ENCODE results near the gene TRIM32. TPM values are rescaled to one million over a fixed set of nuclear protein-coding genes. Genes with fewer than 3 reads are reported as not detected.
A peak's percentile ranks its signal among the peaks of the same experiment; 100 is the strongest.

TRIM32 gene
- total RNA-seq, 1 experiment from 2014 or later = 38.7 TPM

DNA sequence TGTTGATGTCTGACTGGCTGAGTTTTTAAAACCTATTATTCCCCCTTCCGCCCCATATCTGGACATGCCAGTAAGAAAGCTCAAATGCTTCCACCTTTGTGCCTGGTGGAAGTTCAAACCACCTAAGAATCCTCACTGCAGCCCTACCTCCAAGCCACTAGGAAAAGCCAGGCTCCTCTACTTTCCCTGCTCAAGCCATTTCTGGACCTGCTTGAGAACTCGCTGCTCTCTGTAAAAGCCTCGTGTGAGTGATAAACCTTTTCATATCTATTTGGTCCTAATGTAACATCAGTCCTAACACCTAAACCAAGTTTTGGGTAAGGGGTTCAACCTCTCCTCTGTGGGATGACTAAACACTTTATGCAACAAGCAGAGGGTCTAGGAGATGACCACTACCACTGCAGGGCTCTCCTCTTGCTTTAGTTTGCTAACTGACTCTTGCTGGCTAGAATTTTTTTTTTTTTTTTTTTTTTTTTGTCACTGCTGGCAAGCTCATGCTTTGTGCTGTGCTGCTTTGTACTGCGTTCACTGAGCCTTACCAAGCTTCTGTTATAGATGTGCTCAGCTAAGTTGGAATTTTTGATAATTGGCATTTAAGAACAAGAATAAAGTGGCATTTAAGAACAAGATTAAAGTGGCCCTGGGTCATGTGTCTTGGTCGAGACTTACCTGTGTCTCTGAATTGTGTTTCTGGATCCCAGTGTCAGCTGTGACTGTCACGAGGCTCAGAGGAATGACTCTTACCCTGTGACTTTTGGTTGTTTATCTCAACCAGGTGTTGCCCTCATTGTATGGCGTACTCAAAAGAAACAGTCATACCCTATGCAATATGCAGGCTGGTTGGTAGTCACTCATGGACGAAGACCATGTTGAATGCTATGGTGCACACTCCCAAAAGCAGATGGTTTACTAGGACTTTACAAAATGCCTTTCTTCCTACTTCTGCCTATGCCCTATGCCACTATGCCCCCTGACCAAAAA is 19.5 kb downstream of the TRIM32 start:
- no peaks in the 10 kb centered on the region for H3K9me3 ChIP-seq (replicated peaks)
- DNase-seq = no peak
- peaks cover 16% of the 10 kb centered on the region; the same call in 1 of the 2 replicates for H3K36me3 ChIP-seq
- H3K27me3 ChIP-seq = no peaks in the 10 kb centered on the region
- no peaks in the 10 kb centered on the region for H3K4me1 ChIP-seq
- no peak overlapping the region for H3K27ac ChIP-seq
- no peak overlapping the region for H3K4me3 ChIP-seq

DNA sequence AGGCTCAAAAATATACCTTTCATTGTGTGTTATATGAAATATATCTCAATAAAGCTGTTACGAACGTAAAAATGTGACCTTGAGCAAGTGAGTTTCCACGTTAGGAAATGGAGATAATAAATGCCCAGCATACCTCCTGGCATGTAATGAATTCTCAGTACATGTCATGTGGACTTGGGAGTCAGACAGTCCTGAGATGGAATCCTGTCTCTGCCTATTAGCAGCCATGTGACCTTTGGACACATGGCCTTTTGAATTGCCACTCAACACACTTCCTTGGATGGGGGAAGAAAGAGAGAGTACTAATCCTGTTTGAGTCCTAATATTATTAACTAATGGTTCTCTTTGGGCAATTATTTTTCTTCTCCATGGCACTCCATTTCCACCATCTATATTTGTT is 25.7 kb downstream of the TRIM32 start:
- H3K4me3 ChIP-seq = no peak overlapping the region
- H3K4me1 ChIP-seq = no peaks in the 10 kb centered on the region
- no peak overlapping the region for H3K27ac ChIP-seq
- DNase-seq = no peak
- H3K9me3 ChIP-seq (replicated peaks) = no peaks in the 10 kb centered on the region
- no peaks in the 10 kb centered on the region for H3K36me3 ChIP-seq
- H3K27me3 ChIP-seq = no peaks in the 10 kb centered on the region

DNA sequence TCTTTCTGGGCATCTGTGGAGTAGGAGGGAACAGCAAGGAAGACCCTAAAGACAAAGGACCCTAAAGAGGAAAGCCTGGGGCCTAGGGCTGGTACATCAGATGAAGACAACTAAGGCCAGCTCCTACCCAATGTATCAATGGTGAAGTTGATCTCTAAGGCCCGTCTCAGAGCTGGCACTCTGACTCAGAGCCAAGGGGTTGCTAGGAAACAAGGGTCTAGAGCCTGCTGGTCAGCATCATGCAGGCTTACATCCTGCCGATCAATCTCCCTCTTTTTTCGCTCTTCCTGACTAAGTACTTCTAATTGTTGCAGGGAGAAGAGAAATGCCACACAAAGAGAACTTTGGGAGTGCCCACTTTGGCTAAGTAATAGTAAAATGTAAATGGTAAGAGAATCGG is 26.2 kb downstream of the TRIM32 start:
- Histone ChIP-seq H3K4me1 (no peaks in the 10 kb centered on the region), H3K4me3 (no peak overlapping the region), H3K27me3 (no peaks in the 10 kb centered on the region), H3K36me3 (no peaks in the 10 kb centered on the region), H3K27ac (no peak overlapping the region), H3K9me3 (replicated peaks) (no peaks in the 10 kb centered on the region)
- DNase-seq = no peak

GRCh38 chr9:116715751-116716150 is 28.6 kb downstream of the TRIM32 start:
- Histone ChIP-seq H3K27ac (no peak overlapping the region), H3K9me3 (replicated peaks) (no peaks in the 10 kb centered on the region), H3K36me3 (no peaks in the 10 kb centered on the region), H3K27me3 (no peaks in the 10 kb centered on the region), H3K4me1 (no peaks in the 10 kb centered on the region), H3K4me3 (no peak overlapping the region)
- DNase-seq = no peak

- no peak for DNase-seq
- H3K9me3 ChIP-seq (replicated peaks) = no peaks in the 10 kb centered on the region
- H3K4me3 ChIP-seq = no peak overlapping the region
- no peaks in the 10 kb centered on the region for H3K27me3 ChIP-seq
- H3K27ac ChIP-seq = no peak overlapping the region
- no peaks in the 10 kb centered on the region for H3K36me3 ChIP-seq
- no peaks in the 10 kb centered on the region for H3K4me1 ChIP-seq
Observed at GRCh38 chr9:116716438-116716837, 29.3 kb downstream of the TRIM32 start.

DNA sequence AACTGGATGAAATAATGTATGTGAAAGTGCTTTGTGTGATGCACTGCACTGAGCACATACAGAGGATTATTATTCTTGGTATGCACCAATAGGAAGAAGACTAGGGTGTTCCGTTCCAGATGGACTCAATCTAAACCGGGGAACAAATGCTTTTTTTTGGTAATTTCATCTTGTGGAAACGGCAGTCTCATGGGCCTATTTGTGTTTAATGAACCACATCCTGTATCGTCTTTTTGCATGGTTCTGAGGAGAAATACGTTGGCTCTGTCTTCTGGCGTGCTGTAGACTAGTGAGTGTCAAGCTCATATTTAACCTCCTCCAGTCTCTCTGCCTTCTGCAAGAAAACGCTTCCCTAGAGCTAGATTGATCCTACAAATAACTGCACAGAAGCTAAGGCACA is 30.0 kb downstream of the TRIM32 start:
- no peaks in the 10 kb centered on the region for H3K36me3 ChIP-seq
- no peak overlapping the region for H3K27ac ChIP-seq
- H3K4me1 ChIP-seq = no peaks in the 10 kb centered on the region
- DNase-seq = no peak
- no peaks in the 10 kb centered on the region for H3K9me3 ChIP-seq (replicated peaks)
- no peaks in the 10 kb centered on the region for H3K27me3 ChIP-seq
- H3K4me3 ChIP-seq = no peak overlapping the region

DNA sequence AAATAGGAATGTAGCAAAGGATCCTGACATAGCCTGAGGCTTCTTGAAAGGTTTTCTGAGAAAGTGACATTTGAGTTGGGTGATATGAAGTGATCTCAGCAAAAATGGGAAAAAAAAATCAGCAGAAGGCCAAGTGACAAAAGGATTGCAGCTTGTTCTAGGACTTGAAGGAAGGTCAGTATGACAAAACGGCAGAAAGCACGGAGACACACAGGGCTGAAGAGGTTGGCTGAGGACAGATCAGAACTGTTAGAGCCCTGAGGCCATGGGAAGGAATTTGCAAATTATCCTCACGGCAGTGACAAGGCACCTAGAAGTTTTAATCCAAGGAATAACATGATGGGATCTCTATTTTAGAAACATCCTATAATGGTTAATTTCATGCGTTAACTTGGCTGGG is 31.0 kb downstream of the TRIM32 start:
- Histone ChIP-seq H3K4me1 (no peaks in the 10 kb centered on the region), H3K9me3 (replicated peaks) (no peaks in the 10 kb centered on the region), H3K27ac (no peak overlapping the region), H3K4me3 (no peak overlapping the region), H3K27me3 (no peaks in the 10 kb centered on the region), H3K36me3 (no peaks in the 10 kb centered on the region)
- DNase-seq = no peak

DNA sequence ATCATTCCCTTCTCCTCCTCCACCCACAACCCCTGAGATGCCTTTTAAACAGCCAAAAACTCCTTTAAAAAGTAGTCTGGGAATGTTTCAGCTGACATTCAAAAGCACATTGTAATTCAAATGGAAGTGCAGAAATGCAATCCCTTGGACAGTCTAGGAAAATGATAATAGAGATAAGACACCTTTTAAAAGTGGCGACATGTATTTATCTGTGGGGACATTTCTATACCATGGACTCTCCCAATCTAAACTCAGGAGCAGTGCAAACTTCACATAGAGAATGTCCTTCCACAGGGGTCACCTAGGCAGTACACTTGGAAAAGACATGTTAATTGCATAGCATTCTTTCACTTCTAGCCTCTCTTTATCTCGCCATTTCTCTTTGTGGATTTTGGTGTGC is 33.0 kb downstream of the TRIM32 start:
- Histone ChIP-seq H3K36me3 (no peaks in the 10 kb centered on the region), H3K27ac (no peak overlapping the region), H3K9me3 (replicated peaks) (no peaks in the 10 kb centered on the region), H3K4me1 (no peaks in the 10 kb centered on the region), H3K4me3 (no peak overlapping the region), H3K27me3 (no peaks in the 10 kb centered on the region)
- no peak for DNase-seq

DNA sequence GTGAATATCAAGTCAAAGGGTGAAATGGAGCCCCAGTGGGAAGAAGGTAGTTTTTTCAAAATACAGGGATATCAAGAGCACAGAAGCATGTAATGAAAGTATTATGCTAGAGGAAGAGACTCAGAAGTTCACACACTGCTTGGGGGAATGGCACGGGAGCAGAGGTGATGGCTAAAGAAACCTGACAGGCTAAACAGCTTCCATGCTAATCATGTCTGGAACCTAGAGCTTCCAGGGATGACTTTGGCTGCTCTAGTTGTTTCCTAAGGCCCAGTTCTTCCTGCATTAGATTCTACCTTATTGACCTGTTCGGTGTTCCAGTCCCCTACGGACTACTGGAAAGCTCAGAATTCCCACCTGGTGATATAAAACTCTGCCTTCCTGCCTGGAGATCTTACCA is 34.3 kb downstream of the TRIM32 start:
- Histone ChIP-seq H3K9me3 (replicated peaks) (no peaks in the 10 kb centered on the region), H3K27ac (no peak overlapping the region), H3K27me3 (no peaks in the 10 kb centered on the region), H3K4me3 (no peak overlapping the region), H3K4me1 (no peaks in the 10 kb centered on the region), H3K36me3 (no peaks in the 10 kb centered on the region)
- no peak for DNase-seq

- no peak overlapping the region for H3K4me3 ChIP-seq
- no peaks in the 10 kb centered on the region for H3K36me3 ChIP-seq
- DNase-seq = no peak
- H3K9me3 ChIP-seq (replicated peaks) = no peaks in the 10 kb centered on the region
- no peak overlapping the region for H3K27ac ChIP-seq
- no peaks in the 10 kb centered on the region for H3K27me3 ChIP-seq
- H3K4me1 ChIP-seq = no peaks in the 10 kb centered on the region
Observed at GRCh38 chr9:116721944-116722343, 34.8 kb downstream of the TRIM32 start.

DNA sequence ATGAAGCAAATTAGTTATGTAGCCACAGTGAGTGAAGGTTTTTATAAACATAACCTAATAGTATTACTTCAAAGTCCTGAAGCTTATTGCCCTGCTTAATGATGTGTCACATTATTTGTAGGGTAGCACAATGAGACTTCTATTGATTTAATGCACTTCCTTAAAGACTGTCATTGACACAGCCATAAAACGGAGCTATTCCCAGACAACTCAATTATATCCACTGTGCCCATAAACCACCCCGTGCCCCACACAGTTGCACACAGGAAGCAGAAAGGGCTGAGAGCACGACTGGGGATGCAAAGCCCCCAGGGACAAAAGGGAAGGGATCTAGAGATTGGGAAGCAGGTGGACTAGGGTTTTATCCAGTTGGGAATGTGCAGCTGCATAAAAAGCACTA is 37.0 kb downstream of the TRIM32 start:
- no peaks in the 10 kb centered on the region for H3K27me3 ChIP-seq
- DNase-seq = no peak
- no peaks in the 10 kb centered on the region for H3K4me1 ChIP-seq
- H3K36me3 ChIP-seq = peaks cover 3% of the 10 kb centered on the region; the same call in 1 of the 2 replicates
- no peak overlapping the region for H3K4me3 ChIP-seq
- H3K9me3 ChIP-seq (replicated peaks) = no peaks in the 10 kb centered on the region; the same call in 1 of the 2 replicates
- H3K27ac ChIP-seq = no peak overlapping the region

- no peak overlapping the region for H3K4me3 ChIP-seq
- H3K4me1 ChIP-seq = no peaks in the 10 kb centered on the region
- H3K27me3 ChIP-seq = no peaks in the 10 kb centered on the region
- no peak overlapping the region for H3K27ac ChIP-seq
- H3K9me3 ChIP-seq (replicated peaks) = no peaks in the 10 kb centered on the region; the same call in 1 of the 2 replicates
- DNase-seq = no peak
- peaks cover 3% of the 10 kb centered on the region; the same call in 1 of the 2 replicates for H3K36me3 ChIP-seq
Observed at GRCh38 chr9:116726602-116727001, 39.5 kb downstream of the TRIM32 start.

DNA sequence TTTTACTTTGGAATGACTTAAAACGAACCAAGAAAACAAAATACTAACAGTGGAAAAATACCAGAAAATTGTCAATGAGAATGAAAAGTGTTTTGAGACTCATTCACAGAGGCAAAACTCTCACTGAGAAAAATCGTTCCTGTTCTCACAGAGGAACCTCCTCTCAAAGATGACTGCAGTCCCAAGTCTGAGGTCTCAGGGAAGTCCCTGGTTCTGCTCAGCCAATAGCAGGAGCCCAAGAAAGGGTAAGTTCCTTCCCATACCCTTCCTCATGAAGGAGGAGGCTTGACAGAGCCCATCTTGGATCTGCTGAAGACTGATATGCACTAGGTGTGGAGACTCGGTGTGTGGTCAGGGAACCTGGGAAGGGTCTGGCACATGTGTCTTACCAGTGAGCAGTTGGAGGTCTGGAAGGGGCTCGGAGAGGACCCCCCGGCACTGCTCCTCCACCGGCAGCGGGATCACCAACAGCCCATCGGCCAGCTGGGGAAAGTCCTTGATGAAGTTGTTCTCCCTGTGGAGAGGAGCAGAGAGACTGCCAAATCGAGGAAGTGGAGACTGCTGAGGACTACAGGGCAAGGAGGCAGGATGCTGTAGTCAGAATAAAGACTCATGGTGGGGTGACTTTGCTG is 46.0 kb downstream of the TRIM32 start:
- no peak overlapping the region for H3K4me3 ChIP-seq
- peaks cover 8% of the 10 kb centered on the region; the same call in 1 of the 2 replicates for H3K4me1 ChIP-seq
- DNase-seq = no peak
- no peak overlapping the region for H3K27ac ChIP-seq
- H3K27me3 ChIP-seq = no peaks in the 10 kb centered on the region
- no peaks in the 10 kb centered on the region for H3K9me3 ChIP-seq (replicated peaks)
- 0 out of 2 replicates have a peak, but pooled peaks cover under 1% of the 10 kb centered on the region for H3K36me3 ChIP-seq

GRCh38 chr9:116736399-116737151 is 49.5 kb downstream of the TRIM32 start:
- Histone ChIP-seq H3K9me3 (replicated peaks) (no peaks in the 10 kb centered on the region), H3K4me1 (peaks cover 8% of the 10 kb centered on the region; the same call in 1 of the 2 replicates), H3K27me3 (no peaks in the 10 kb centered on the region), H3K36me3 (no peaks in the 10 kb centered on the region), H3K27ac (no peak overlapping the region), H3K4me3 (no peak overlapping the region)
- DNase-seq = peak in 1 of 2 experiments; percentile 11

DNA sequence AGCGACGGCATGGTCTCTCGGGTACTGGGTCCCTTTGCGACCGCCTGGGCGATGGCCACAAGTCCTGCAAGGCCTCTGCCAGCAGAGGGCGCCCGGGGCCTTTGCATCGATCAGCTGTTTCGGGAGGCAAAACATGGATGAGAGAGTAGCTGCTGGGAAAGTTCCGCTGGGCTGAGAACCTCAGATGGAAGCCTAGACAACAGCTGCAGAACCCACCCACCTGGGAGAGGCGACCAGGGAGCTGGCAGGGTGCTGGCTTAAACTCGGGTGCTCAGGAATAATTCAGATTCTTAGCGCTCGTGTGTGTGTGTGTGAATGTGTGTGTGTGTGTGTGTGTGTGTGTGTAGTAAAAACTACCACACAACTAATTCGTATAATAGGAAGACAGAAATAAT is 50.0 kb downstream of the TRIM32 start:
- H3K27ac ChIP-seq = no peak overlapping the region
- no peaks in the 10 kb centered on the region for H3K36me3 ChIP-seq
- H3K9me3 ChIP-seq (replicated peaks) = no peaks in the 10 kb centered on the region
- DNase-seq = peak; percentile 96 to 99
- no peaks in the 10 kb centered on the region for H3K27me3 ChIP-seq
- H3K4me1 ChIP-seq = peaks cover 8% of the 10 kb centered on the region; the same call in 1 of the 2 replicates
- H3K4me3 ChIP-seq = no peak overlapping the region

Data from SJCRH30 (cell line).